ENCODE measurements around the gene EXOSC1. TPM values are rescaled to one million over a fixed set of nuclear protein-coding genes. Genes with fewer than 3 reads are reported as not detected.

EXOSC1 gene
- total and polyA plus RNA-seq, 2 of the 13 experiments (the other 11 are each of a cell fraction or from before 2014, with no cell fraction given) = 36.3 to 39.9 TPM

DNA sequence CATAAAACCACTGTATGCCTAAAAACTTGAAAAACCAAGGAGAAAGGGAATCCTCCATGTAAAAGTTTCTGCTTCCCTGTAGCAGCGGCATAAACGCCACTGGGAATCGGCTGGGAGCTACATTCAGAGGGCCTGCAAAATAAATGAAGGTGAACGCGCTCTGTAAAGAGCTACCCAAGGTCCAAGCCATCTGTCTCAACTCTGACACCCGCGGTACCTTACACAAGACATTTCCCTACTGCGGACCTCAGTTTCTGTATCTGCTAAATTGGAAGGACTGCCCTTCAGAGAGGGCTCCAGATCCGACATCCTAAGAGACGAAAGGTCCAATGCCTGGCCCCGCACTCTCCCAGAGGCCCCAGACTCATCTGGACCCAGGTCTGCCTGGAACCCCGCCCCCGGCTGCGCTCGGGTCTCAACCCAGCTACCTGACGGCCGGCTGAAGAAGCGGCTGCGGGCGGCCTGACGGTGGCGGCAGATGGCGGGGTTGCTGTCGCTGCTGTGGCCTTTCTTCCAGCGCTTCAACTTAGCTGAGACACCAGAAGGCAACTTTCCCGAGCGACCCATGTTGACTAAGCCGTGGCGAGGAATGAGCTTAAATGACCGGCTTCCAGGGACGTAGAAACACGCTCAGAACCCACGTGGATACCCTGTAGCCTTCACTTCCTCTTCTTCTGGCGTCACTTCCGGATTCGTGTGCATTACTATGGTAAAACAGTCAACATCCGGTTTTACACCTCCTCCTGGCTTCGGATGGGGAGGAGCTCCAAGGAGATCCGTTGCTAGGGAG, 44.9 kb downstream of the EXOSC1 start, which contains the start of gene RRP12 (continued):
- TF ChIP-seq, protein P1, sequence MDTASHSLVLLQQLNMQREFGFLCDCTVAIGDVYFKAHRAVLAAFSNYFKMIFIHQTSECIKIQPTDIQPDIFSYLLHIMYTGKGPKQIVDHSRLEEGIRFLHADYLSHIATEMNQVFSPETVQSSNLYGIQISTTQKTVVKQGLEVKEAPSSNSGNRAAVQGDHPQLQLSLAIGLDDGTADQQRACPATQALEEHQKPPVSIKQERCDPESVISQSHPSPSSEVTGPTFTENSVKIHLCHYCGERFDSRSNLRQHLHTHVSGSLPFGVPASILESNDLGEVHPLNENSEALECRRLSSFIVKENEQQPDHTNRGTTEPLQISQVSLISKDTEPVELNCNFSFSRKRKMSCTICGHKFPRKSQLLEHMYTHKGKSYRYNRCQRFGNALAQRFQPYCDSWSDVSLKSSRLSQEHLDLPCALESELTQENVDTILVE (CRISPR knock-in tag; IDR thresholded peaks at IDR 0.05) = 0 out of 2 replicates have a peak, but pooled peaks have one; percentile 21
- no peak for TF ChIP-seq ZNF607 (CRISPR knock-in tag; IDR thresholded peaks at IDR 0.05; ENCODE audit: borderline replicate concordance)
- TF ChIP-seq, protein P2, sequence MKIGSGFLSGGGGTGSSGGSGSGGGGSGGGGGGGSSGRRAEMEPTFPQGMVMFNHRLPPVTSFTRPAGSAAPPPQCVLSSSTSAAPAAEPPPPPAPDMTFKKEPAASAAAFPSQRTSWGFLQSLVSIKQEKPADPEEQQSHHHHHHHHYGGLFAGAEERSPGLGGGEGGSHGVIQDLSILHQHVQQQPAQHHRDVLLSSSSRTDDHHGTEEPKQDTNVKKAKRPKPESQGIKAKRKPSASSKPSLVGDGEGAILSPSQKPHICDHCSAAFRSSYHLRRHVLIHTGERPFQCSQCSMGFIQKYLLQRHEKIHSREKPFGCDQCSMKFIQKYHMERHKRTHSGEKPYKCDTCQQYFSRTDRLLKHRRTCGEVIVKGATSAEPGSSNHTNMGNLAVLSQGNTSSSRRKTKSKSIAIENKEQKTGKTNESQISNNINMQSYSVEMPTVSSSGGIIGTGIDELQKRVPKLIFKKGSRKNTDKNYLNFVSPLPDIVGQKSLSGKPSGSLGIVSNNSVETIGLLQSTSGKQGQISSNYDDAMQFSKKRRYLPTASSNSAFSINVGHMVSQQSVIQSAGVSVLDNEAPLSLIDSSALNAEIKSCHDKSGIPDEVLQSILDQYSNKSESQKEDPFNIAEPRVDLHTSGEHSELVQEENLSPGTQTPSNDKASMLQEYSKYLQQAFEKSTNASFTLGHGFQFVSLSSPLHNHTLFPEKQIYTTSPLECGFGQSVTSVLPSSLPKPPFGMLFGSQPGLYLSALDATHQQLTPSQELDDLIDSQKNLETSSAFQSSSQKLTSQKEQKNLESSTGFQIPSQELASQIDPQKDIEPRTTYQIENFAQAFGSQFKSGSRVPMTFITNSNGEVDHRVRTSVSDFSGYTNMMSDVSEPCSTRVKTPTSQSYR (CRISPR knock-in tag; IDR thresholded peaks at IDR 0.05; ENCODE audit: borderline replicate concordance) = 0 out of 2 replicates have a peak, but pooled peaks have one; percentile 23
- TF ChIP-seq, protein P3, sequence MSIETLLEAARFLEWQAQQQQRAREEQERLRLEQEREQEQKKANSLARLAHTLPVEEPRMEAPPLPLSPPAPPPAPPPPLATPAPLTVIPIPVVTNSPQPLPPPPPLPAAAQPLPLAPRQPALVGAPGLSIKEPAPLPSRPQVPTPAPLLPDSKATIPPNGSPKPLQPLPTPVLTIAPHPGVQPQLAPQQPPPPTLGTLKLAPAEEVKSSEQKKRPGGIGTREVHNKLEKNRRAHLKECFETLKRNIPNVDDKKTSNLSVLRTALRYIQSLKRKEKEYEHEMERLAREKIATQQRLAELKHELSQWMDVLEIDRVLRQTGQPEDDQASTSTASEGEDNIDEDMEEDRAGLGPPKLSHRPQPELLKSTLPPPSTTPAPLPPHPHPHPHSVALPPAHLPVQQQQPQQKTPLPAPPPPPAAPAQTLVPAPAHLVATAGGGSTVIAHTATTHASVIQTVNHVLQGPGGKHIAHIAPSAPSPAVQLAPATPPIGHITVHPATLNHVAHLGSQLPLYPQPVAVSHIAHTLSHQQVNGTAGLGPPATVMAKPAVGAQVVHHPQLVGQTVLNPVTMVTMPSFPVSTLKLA (IDR thresholded peaks at IDR 0.05) = peak; percentile 94
- no peak for TF ChIP-seq NFIB (CRISPR knock-in tag; IDR thresholded peaks at IDR 0.05; ENCODE audit: borderline replicate concordance)
- TF ChIP-seq KMT2B (CRISPR knock-in tag; IDR thresholded peaks at IDR 0.05) = peak; percentile 69
- no peak for TF ChIP-seq MAFG (CRISPR knock-in tag; IDR thresholded peaks at IDR 0.05)
- peak; percentile 22 for TF ChIP-seq AGO2 (optimal IDR thresholded peaks at IDR 0.05; ENCODE audit: low read depth, low read length)
- no peak for TF ChIP-seq ZNF264 (CRISPR knock-in tag; IDR thresholded peaks at IDR 0.05)
- peak; percentile 89 for TF ChIP-seq ELF1 (CRISPR knock-in tag; IDR thresholded peaks at IDR 0.05)
- TF ChIP-seq MEIS1 (CRISPR knock-in tag; IDR thresholded peaks at IDR 0.05; ENCODE audit: borderline replicate concordance) = no peak
- no peak for TF ChIP-seq ZNF34 (CRISPR knock-in tag; IDR thresholded peaks at IDR 0.05; ENCODE audit: borderline replicate concordance)
- TF ChIP-seq, protein P4, sequence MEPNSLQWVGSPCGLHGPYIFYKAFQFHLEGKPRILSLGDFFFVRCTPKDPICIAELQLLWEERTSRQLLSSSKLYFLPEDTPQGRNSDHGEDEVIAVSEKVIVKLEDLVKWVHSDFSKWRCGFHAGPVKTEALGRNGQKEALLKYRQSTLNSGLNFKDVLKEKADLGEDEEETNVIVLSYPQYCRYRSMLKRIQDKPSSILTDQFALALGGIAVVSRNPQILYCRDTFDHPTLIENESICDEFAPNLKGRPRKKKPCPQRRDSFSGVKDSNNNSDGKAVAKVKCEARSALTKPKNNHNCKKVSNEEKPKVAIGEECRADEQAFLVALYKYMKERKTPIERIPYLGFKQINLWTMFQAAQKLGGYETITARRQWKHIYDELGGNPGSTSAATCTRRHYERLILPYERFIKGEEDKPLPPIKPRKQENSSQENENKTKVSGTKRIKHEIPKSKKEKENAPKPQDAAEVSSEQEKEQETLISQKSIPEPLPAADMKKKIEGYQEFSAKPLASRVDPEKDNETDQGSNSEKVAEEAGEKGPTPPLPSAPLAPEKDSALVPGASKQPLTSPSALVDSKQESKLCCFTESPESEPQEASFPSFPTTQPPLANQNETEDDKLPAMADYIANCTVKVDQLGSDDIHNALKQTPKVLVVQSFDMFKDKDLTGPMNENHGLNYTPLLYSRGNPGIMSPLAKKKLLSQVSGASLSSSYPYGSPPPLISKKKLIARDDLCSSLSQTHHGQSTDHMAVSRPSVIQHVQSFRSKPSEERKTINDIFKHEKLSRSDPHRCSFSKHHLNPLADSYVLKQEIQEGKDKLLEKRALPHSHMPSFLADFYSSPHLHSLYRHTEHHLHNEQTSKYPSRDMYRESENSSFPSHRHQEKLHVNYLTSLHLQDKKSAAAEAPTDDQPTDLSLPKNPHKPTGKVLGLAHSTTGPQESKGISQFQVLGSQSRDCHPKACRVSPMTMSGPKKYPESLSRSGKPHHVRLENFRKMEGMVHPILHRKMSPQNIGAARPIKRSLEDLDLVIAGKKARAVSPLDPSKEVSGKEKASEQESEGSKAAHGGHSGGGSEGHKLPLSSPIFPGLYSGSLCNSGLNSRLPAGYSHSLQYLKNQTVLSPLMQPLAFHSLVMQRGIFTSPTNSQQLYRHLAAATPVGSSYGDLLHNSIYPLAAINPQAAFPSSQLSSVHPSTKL (CRISPR knock-in tag; IDR thresholded peaks at IDR 0.05) = peak; percentile 17; the same call in 1 of the 2 replicates
- no peak; the same call in 1 of the 2 replicates for TF ChIP-seq SMAD3 (CRISPR knock-in tag; IDR thresholded peaks at IDR 0.05)
- peak; percentile 72 for TF ChIP-seq NFKB2 (CRISPR knock-in tag; IDR thresholded peaks at IDR 0.05; ENCODE audit: borderline replicate concordance)
- no peak; the same call in 1 of the 2 replicates for TF ChIP-seq ZNF792 (CRISPR knock-in tag; IDR thresholded peaks at IDR 0.05)
- no peak for TF ChIP-seq FOXJ3 (CRISPR knock-in tag; IDR thresholded peaks at IDR 0.05; ENCODE audit: borderline replicate concordance)
- TF ChIP-seq REPIN1 (CRISPR knock-in tag; IDR thresholded peaks at IDR 0.05; ENCODE audit: borderline replicate concordance, low read depth) = peak; percentile 80
- peak; percentile 41 for TF ChIP-seq YY1 (IDR thresholded peaks at IDR 0.05; ENCODE audit: insufficient read depth, insufficient replicate concordance, low read depth, low read length)
- no peak for TF ChIP-seq MEF2D (CRISPR knock-in tag; IDR thresholded peaks at IDR 0.05)

Data from HepG2 (cell line).